Measurements from ENCODE around the gene VAMP8. TPM values are rescaled to one million over a fixed set of nuclear protein-coding genes. Genes with fewer than 3 reads are reported as not detected.
"Not testable (repeated sequence)": the region's sequence is repeated elsewhere in the genome, so short reads cannot be mapped to it uniquely, and the experiment has no call there.

The VAMP8 gene
- total RNA-seq, 2 experiments from 2014 or later, result 94.3 to 98.3 TPM

- H3K27me3 Mint-ChIP-seq, result no peaks in the 10 kb centered on the region
- H3K27ac Mint-ChIP-seq, result peak overlapping the region; percentile 96
- DNase-seq, result peak; percentile 44
- H3K36me3 Mint-ChIP-seq, result peaks cover 5% of the 10 kb centered on the region
- H3K4me3 Mint-ChIP-seq, result peak overlapping the region; percentile 99
- H3K9me3 Mint-ChIP-seq, result no peaks in the 10 kb centered on the region
- H3K4me1 Mint-ChIP-seq, result peaks cover 16% of the 10 kb centered on the region
Measured at GRCh38 chr2:85596026-85596333, 18.6 kb downstream of the VAMP8 start.

GRCh38 chr2:85596486-85597143, 19.2 kb downstream of the VAMP8 start:
- H3K27me3 Mint-ChIP-seq, result no peaks in the 10 kb centered on the region
- H3K27ac Mint-ChIP-seq, result peak overlapping the region; percentile 96
- peaks cover 17% of the 10 kb centered on the region for H3K4me1 Mint-ChIP-seq
- DNase-seq, result no peak
- H3K9me3 Mint-ChIP-seq, result no peaks in the 10 kb centered on the region
- peak overlapping the region; percentile 99 for H3K4me3 Mint-ChIP-seq
- H3K36me3 Mint-ChIP-seq, result peaks cover 5% of the 10 kb centered on the region

- Mint-ChIP-seq H3K36me3 (peaks cover 5% of the 10 kb centered on the region), H3K27ac (no peak overlapping the region), H3K27me3 (no peaks in the 10 kb centered on the region), H3K4me1 (peaks cover 20% of the 10 kb centered on the region), H3K4me3 (no peak overlapping the region), H3K9me3 (no peaks in the 10 kb centered on the region)
- no peak for DNase-seq
Measured at GRCh38 chr2:85597241-85597640, 19.9 kb downstream of the VAMP8 start.

- H3K9me3 Mint-ChIP-seq, result no peaks in the 10 kb centered on the region
- H3K4me3 Mint-ChIP-seq, result no peak overlapping the region
- no peak overlapping the region for H3K27ac Mint-ChIP-seq
- H3K36me3 Mint-ChIP-seq, result peaks cover 8% of the 10 kb centered on the region
- H3K27me3 Mint-ChIP-seq, result no peaks in the 10 kb centered on the region
- peaks cover 25% of the 10 kb centered on the region for H3K4me1 Mint-ChIP-seq
- DNase-seq, result no peak
Measured at GRCh38 chr2:85598594-85599340, 21.4 kb downstream of the VAMP8 start.

GRCh38 chr2:85599468-85600234, 22.3 kb downstream of the VAMP8 start:
- Mint-ChIP-seq H3K36me3 (peaks cover 9% of the 10 kb centered on the region), H3K4me1 (peaks cover 23% of the 10 kb centered on the region), H3K4me3 (no peak overlapping the region), H3K27ac (no peak overlapping the region), H3K27me3 (no peaks in the 10 kb centered on the region), H3K9me3 (no peaks in the 10 kb centered on the region)
- DNase-seq, result no peak

- H3K4me1 Mint-ChIP-seq, result peaks cover 22% of the 10 kb centered on the region
Measured at GRCh38 chr2:85600235-85600575, 22.8 kb downstream of the VAMP8 start.

DNA sequence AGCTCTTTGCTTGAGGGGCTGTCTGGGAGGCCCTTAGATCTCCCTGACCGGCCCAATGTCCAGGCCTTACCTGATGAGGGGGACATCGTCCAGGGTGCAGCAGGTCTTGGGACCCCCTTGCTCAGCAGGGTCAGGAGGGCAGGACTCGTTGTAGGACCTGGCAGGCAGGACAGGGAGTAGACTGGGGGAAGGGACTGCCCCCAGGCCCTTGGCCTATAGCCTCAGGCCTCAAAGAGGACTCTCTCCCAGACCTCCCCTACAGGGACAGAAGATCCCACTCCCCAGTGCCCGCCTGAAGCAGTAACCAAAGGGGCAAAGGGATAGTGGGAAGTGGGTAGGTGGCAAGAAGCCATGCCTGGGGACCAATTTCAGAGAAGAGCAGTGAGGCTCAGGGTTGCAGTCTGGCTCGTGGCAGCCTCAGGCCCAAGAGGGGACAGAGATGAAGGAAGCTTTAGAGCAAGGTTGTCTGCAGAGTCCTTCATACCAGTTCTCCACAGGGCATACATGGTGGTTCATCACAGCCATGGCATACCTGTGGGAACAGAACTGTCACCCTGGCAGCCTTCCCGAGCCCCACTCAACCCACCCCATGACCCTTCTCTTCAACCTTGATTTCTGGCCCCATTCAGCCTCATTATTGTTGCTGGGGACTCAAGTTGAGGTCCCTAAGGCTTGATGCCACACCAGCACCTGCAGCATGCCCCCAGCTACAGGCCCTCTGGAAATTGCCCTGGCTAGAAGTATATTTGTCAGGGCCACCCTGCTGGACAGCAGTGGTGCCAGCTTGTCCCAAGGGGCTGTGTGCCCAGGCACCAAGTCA, 23.8 kb downstream of the VAMP8 start:
- peak overlapping the region; percentile 79 for H3K27ac Mint-ChIP-seq
- no peak for DNase-seq
- H3K4me3 Mint-ChIP-seq, result peak overlapping the region; percentile 80
- H3K36me3 Mint-ChIP-seq, result peaks cover 6% of the 10 kb centered on the region
- H3K27me3 Mint-ChIP-seq, result no peaks in the 10 kb centered on the region
- peaks cover 24% of the 10 kb centered on the region for H3K4me1 Mint-ChIP-seq
- H3K9me3 Mint-ChIP-seq, result no peaks in the 10 kb centered on the region

More at GRCh38 chr2:85600235-85600575, 22.8 kb downstream of the VAMP8 start:
- Mint-ChIP-seq H3K4me3 (no peak overlapping the region), H3K9me3 (no peaks in the 10 kb centered on the region), H3K27me3 (no peaks in the 10 kb centered on the region), H3K36me3 (peaks cover 9% of the 10 kb centered on the region), H3K27ac (peak overlapping the region; percentile 60)
- no peak for DNase-seq

DNA sequence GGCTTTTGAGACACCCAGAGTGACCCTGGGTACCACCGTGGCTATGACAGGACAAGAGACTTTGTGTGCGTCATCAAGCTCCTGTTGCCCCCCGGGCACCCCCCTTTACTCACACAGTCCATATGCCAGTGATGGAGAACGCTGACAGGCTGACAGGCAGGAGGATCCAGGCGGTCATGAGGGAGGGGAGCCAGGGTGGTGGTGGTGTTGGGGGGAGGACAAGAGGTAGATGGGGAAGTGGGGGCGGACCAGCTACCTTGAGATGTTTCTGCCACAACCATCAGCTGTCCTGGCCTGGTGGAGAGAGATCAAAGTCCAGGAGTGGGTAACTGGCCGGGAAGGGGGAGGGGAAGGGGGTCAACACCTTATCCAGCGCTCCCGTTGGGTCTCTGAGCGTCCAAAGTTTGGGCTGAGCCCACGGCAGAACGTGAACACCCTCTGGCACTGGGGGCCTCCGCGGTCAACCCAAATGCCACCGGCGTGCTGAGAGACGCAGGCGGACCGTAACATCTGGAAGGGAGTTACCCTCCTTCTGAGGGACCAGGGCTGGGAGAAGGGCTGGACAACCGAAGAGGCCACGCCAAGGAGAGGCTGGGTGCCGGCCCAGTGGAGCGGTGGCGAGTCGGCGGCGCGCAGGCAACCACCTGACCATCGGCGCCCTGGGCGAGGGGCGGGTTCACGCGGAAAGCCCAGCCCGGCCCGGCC, 24.5 kb downstream of the VAMP8 start:
- peak overlapping the region; percentile 79 for H3K27ac Mint-ChIP-seq

GRCh38 chr2:85602476-85603234, 25.3 kb downstream of the VAMP8 start, which contains the start of gene TMEM150A:
Gene TMEM150A (minus strand): TSS chr2:85602698. CDS start chr2:85601948, 750 bp downstream.
- Mint-ChIP-seq H3K36me3 (peaks cover 5% of the 10 kb centered on the region), H3K27me3 (no peaks in the 10 kb centered on the region), H3K4me1 (peaks cover 19% of the 10 kb centered on the region), H3K9me3 (no peaks in the 10 kb centered on the region), H3K4me3 (peak within 1 kb of the TSS; percentile 90), H3K27ac (peak within 1 kb of the TSS; percentile 79)
- peak; percentile 94 for DNase-seq

More for the DNA sequence above, 24.5 kb downstream of the VAMP8 start:
- Mint-ChIP-seq H3K4me1 (peaks cover 20% of the 10 kb centered on the region), H3K9me3 (no peaks in the 10 kb centered on the region), H3K36me3 (peaks cover 6% of the 10 kb centered on the region), H3K4me3 (peak overlapping the region; percentile 80), H3K27me3 (no peaks in the 10 kb centered on the region)
- no peak for DNase-seq

DNA sequence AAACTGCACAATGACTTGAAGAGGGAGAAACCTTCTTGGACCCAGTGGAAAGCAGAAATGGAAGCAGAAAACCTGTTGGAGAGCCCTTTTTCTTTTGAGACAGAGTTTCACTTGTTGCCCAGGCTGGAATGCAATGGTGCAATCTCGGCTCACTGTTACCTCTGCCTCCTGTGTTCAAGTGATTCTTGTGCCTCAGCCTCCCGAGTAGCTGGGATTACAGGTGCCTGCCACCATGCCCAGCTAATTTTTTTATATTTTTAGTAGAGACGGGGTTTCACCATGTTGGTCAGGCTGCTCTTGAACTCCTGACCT, 26.7 kb downstream of the VAMP8 start:
- not testable (repeated sequence) for DNase-seq, H3K36me3 Mint-ChIP-seq, H3K27me3 Mint-ChIP-seq, H3K9me3 Mint-ChIP-seq
- Mint-ChIP-seq H3K27ac (peak overlapping the region; percentile 52), H3K4me3 (peak overlapping the region; percentile 90), H3K4me1 (peaks cover 25% of the 10 kb centered on the region)

- H3K4me3 Mint-ChIP-seq, result no peak overlapping the region
- no peaks in the 10 kb centered on the region for H3K9me3 Mint-ChIP-seq
- no peaks in the 10 kb centered on the region for H3K27me3 Mint-ChIP-seq
Measured at GRCh38 chr2:85604568-85605339, 27.4 kb downstream of the VAMP8 start.

GRCh38 chr2:85605406-85606115, 28.2 kb downstream of the VAMP8 start:
- Mint-ChIP-seq H3K36me3 (peaks cover 15% of the 10 kb centered on the region), H3K4me1 (peaks cover 34% of the 10 kb centered on the region), H3K4me3 (no peak overlapping the region), H3K9me3 (no peaks in the 10 kb centered on the region), H3K27me3 (no peaks in the 10 kb centered on the region), H3K27ac (peak overlapping the region; percentile 45)
- no peak for DNase-seq

More at GRCh38 chr2:85604568-85605339, 27.4 kb downstream of the VAMP8 start:
- DNase-seq, result no peak
- H3K27ac Mint-ChIP-seq, result peak overlapping the region; percentile 45
- H3K36me3 Mint-ChIP-seq, result peaks cover 10% of the 10 kb centered on the region
- H3K4me1 Mint-ChIP-seq, result peaks cover 29% of the 10 kb centered on the region

- H3K27me3 Mint-ChIP-seq, result no peaks in the 10 kb centered on the region
- peaks cover 36% of the 10 kb centered on the region for H3K4me1 Mint-ChIP-seq
- no peak overlapping the region for H3K4me3 Mint-ChIP-seq
- H3K9me3 Mint-ChIP-seq, result no peaks in the 10 kb centered on the region
- H3K27ac Mint-ChIP-seq, result peak overlapping the region; percentile 3
- no peak for DNase-seq
- peaks cover 15% of the 10 kb centered on the region for H3K36me3 Mint-ChIP-seq
Measured at GRCh38 chr2:85606116-85606455, 28.7 kb downstream of the VAMP8 start.

All from activated naive CD8-positive, alpha-beta T cell treated with anti-CD3 and anti-CD28 coated beads for 36 hours (primary cell).